HEK293T (cell line): Measurements from ENCODE around the gene NNT.

Experiments used
- CTCF ChIA-PET: fragments of 350-600 bp; formaldehyde crosslinking; extraction: SDS; loops from one replicate; lab custom pipeline; 2021; ENCODE audit warnings: antibody characterized with exemption, inconsistent platforms; lab: Yijun Ruan, JAX
- POLR2A ChIA-PET: fragments of 350-600 bp; formaldehyde crosslinking; extraction: SDS; loops from one replicate; lab custom pipeline; 2020; ENCODE audit warnings: antibody characterized with exemption, inconsistent platforms; lab: Yijun Ruan, JAX
- DNase-seq: peaks from one replicate; pipeline ENCODE4 v3.0.0; 2012; ENCODE audit warnings: mixed read lengths; ENCODE audit errors: extremely low spot score
- ARNT ChIP-seq: fragments of 450-650 bp; IDR thresholded peaks from 2 replicates; pipeline ENCODE4 v1.6.1; 2017; ENCODE audit warnings: mild to moderate bottlenecking
- BHLHE40 ChIP-seq: fragments of 450-650 bp; IDR thresholded peaks from 2 replicates; pipeline ENCODE4 v1.6.1; 2016; ENCODE audit warnings: mild to moderate bottlenecking, moderate library complexity, borderline replicate concordance
- CTBP1 ChIP-seq: fragments of 450-650 bp; IDR thresholded peaks from 2 replicates; pipeline ENCODE4 v1.6.1; 2016; ENCODE audit warnings: borderline replicate concordance
- ELF4 ChIP-seq: fragments of 450-650 bp; IDR thresholded peaks from 2 replicates; pipeline ENCODE4 v1.6.1; 2017; ENCODE audit warnings: antibody characterized with exemption
- FOXA1 ChIP-seq: fragments of 450-650 bp; IDR thresholded peaks from 2 replicates; pipeline ENCODE4 v1.6.1; 2016; ENCODE audit warnings: mild to moderate bottlenecking
- FOXK2 ChIP-seq: fragments of 450-650 bp; IDR thresholded peaks from 2 replicates; pipeline ENCODE4 v1.6.1; 2016; ENCODE audit warnings: mild to moderate bottlenecking
- FOXM1 ChIP-seq: fragments of 450-650 bp; IDR thresholded peaks from 2 replicates; pipeline ENCODE4 v1.6.1; 2017; ENCODE audit warnings: mild to moderate bottlenecking, borderline replicate concordance
- HDGF ChIP-seq: fragments of 450-650 bp; IDR thresholded peaks from 2 replicates; pipeline ENCODE4 v1.6.1; 2017; ENCODE audit warnings: antibody characterized with exemption, borderline replicate concordance
- L3MBTL2 ChIP-seq: fragments of 450-650 bp; conservative IDR thresholded peaks from 2 replicates; pipeline ENCODE4 v1.6.1; 2016; ENCODE audit warnings: mild to moderate bottlenecking
- LEF1 ChIP-seq: fragments of 450-650 bp; IDR thresholded peaks from 2 replicates; pipeline ENCODE4 v1.6.1; 2017; ENCODE audit warnings: mild to moderate bottlenecking, borderline replicate concordance
- NFRKB ChIP-seq: fragments of 450-650 bp; IDR thresholded peaks from 2 replicates; pipeline ENCODE4 v1.6.1; 2016; ENCODE audit warnings: mild to moderate bottlenecking, moderate library complexity
- SP1 ChIP-seq: fragments of 450-650 bp; IDR thresholded peaks from 2 replicates; pipeline ENCODE4 v1.6.1; 2017
- SUZ12 ChIP-seq: fragments of 450-650 bp; IDR thresholded peaks from 2 replicates; pipeline ENCODE4 v1.6.1; 2016; ENCODE audit warnings: mild to moderate bottlenecking
- TARDBP ChIP-seq: fragments of 450-650 bp; IDR thresholded peaks from 2 replicates; pipeline ENCODE4 v1.6.1; 2016
- ZNF384 ChIP-seq: fragments of 450-650 bp; IDR thresholded peaks from 2 replicates; pipeline ENCODE4 v1.6.1; 2016
- TF ChIP-seq, protein P1 (sequence below): fragments of 450-650 bp; IDR thresholded peaks from 2 replicates; pipeline ENCODE4 v1.6.1; 2016

The NNT gene

DNA sequence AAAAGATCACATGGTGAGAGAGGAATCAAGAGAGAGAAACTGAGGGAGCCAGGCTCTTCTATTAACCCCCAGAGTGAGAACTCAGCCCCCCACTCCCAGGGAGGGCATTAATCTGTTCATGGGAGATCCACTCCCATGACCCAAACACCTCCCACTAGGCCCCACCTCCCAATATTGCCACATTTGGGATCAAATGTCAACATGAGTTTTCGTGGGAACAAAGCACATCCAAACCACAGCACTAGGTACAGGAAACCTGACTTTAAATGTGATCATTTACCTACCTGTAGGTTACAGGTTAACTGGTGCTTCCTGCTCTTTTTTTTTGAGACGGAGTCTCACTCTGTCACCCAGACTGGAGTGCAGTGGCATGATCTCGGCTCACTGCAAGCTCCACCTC is 16.9 kb downstream of the NNT start:
- TF ChIP-seq ARNT (no peak), ZNF384 (no peak), HDGF (no peak), BHLHE40 (no peak), ELF4 (no peak), FOXM1 (no peak), FOXK2 (no peak), TARDBP (no peak)
- TF ChIP-seq, protein P1, sequence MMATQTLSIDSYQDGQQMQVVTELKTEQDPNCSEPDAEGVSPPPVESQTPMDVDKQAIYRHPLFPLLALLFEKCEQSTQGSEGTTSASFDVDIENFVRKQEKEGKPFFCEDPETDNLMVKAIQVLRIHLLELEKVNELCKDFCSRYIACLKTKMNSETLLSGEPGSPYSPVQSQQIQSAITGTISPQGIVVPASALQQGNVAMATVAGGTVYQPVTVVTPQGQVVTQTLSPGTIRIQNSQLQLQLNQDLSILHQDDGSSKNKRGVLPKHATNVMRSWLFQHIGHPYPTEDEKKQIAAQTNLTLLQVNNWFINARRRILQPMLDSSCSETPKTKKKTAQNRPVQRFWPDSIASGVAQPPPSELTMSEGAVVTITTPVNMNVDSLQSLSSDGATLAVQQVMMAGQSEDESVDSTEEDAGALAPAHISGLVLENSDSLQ = no peak
- POLR2A ChIA-PET = no interaction called here
- no peak for DNase-seq
- CTCF ChIA-PET = interaction anchor here (1.9 kb wide), 1 partner anchor 11 kb away, joined by 7 read pairs; no protein-coding TSS in a partner anchor

DNA sequence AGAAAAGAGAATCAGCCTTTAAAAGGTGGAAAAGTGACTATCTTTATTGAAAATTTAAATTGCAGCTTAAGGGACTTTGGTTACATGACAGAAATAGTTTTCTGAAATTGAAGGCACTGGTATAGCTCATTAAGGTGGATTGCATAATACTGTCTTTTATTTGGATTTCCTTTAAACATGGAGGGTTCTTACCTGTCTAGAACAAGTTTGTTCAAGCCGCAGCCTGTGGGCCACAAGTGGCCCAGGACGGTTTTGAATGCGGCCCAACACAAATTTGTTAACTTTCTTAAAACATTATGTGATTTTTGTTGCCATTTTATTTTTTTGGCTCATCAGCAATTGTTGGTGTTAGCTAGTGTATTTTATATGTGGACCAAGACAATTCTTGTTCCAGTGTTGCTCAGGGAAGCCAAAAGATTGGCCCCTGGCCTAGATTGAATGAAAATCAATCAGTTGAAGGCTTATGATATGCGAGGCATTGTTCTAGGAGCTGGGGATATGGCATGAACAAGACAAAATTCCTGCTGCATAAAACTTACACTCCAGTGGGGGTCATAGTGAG is 18.0 kb downstream of the NNT start:
- no peak for DNase-seq
- CTCF ChIA-PET = interaction anchor here (1.4 kb wide), 1 partner anchor 10 kb away, joined by 5 read pairs; no protein-coding TSS in a partner anchor
- TF ChIP-seq ZNF384 (no peak), LEF1 (no peak), FOXK2 (no peak), FOXM1 (no peak), TARDBP (no peak), CTBP1 (no peak), ARNT (no peak), HDGF (no peak), ELF4 (no peak), SP1 (no peak), FOXA1 (no peak), L3MBTL2 (no peak), NFRKB (no peak), BHLHE40 (no peak), SUZ12 (no peak)
- TF ChIP-seq, protein P1 = no peak
- POLR2A ChIA-PET = no interaction called here

DNA sequence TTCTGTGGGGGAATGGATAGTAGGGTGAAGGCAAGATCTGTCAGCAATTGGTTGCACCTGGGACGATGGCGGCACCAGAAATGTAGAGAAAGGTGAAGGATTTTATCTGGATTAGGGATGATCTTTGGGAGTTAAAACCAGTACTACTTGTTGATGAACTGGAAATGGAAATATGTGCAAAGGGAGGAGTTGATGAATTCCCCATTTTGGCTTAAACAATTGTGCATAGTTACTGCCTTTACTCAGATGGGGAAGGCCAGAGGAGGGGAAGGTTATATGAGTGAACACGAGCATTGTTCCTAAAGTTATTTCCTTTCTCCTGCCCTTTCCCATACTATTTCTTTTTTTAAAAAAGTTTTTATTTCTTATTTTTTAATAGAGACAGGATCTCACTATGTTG is 19.1 kb downstream of the NNT start:
- POLR2A ChIA-PET = interaction anchor here (1.3 kb wide), 1 partner anchor 138 kb away, joined by 5 read pairs; the partner anchor contains the start of gene TMEM267
- no peak for TF ChIP-seq LEF1
- no peak for TF ChIP-seq NFRKB
- CTCF ChIA-PET = no interaction called here
- no peak for DNase-seq

DNA sequence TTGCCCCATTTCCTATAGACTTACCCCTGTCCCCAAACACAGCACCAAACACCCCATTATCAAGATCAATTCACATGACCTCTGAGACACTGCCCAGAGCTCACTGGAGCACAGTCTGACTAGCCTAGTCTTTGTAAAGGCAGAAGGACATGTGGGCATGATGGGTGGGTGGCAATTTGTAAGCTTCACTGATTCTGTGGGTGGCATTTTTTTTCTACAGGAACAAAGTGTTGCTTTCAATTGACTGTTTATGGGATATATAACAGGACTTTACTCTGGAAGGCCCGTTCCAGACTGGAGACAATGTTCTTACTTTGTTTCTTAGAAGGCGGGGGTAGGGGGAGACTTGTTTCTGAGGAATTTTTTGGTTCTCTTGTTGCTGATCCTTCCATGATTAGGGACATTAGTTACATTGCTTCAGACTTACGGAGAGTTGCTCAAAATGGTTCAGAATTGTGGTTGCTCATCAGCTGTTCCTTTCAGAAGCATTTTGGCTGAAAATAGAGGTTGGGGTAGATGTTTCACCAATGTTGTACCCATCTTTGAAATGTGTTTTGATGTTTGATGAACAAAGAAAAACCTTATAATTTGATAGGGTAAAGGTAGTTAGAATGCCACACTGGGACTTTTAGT is 20.2 kb downstream of the NNT start:
- no peak for DNase-seq
- CTCF ChIA-PET = interaction anchor here (1.5 kb wide), 1 partner anchor 8 kb away, joined by 17 read pairs; no protein-coding TSS in a partner anchor
- TF ChIP-seq L3MBTL2 (no peak), NFRKB (no peak), LEF1 (no peak), ARNT (no peak)
- POLR2A ChIA-PET = interaction anchor here (1.3 kb wide), 1 partner anchor 139 kb away, joined by 5 read pairs; the partner anchor contains the start of gene TMEM267

DNA sequence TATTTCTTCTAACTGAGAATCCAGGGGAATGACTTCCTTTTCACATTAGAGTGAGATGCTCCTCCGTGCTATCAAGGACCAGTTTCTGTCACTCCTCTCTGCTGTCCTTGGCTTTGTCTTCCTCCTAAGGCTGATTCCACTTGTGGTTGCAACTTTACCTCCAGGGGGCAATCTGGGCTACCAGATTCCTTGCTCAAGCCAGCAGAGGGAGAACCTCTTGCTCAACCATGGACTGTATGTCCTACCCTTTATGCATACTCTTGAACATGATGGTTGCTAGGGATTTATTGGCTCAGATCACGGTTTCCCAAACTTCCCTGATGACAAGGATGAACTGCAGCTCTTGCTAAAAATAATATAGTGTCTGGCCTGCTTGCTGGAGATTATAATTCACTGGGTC is 24.0 kb downstream of the NNT start:
- TF ChIP-seq TARDBP = no peak
- no peak for TF ChIP-seq SP1
- no peak for TF ChIP-seq FOXM1
- no peak for TF ChIP-seq FOXK2
- no peak for TF ChIP-seq CTBP1
- no peak for TF ChIP-seq ZNF384
- TF ChIP-seq, protein P1 = no peak
- TF ChIP-seq HDGF = no peak
- no peak for TF ChIP-seq FOXA1
- TF ChIP-seq NFRKB = no peak
- TF ChIP-seq L3MBTL2 = no peak
- TF ChIP-seq LEF1 = no peak
- no peak for TF ChIP-seq SUZ12
- no peak for TF ChIP-seq ELF4
- no peak for TF ChIP-seq ARNT
- TF ChIP-seq BHLHE40 = no peak
- ChIA-PET CTCF (no interaction called here), POLR2A (no interaction called here)
- peak; percentile 69 for DNase-seq

DNA sequence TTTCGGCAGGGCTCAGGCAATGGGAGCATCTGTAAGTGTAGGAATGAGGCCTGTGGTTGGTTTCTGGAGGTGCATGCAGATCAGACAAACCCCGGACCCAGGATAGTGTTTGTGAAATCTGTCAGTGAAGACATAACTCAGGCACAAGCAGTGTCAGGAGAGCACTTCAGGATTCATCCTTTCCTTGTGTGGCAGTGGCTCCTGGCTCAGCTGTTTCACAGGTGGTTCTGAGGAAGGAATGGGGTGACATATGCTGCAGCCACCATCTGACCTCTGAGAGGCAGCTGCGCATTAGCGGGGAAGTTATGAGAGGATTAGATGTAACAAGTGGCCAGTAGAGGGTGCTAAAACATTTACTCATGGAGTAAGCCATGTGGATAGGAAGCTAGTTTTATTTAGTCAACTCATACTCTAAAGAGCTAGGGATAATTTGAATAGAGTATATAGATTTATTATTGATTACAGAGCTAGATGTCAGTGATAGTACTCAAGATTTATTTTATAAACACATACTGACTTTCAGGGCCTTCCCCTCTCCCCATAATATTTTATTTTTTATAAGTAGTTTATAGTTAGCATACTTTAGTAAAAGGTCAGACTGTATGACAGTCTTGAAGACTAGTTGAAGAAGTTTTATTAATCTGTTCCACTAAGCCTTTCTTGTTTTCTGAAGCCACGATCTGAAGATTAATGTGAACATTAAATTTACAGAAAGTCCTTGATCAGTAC is 28.4 kb downstream of the NNT start:
- peak; percentile 58 for DNase-seq
- ChIA-PET CTCF (interaction anchor here (0.6 to 1.6 kb wide), 14 partner anchors 8 to 76 kb away, joined by 3 to 17 read pairs (median 4); partner anchors contain the start of gene NNT), POLR2A (interaction anchor here (0.7 to 1.4 kb wide), 2 partner anchors 28 to 147 kb away, joined by 3 to 7 read pairs; partner anchors contain the start of genes NNT and TMEM267)
- TF ChIP-seq FOXK2 = no peak
- TF ChIP-seq, protein P1 = no peak
